ENCODE data around the gene FGGY.

The FGGY gene

GRCh38 chr1:59673573-59674450 is 376.9 kb downstream of the FGGY start:
- no peak for TF ChIP-seq CTCF (IDR thresholded peaks at IDR 0.05; ENCODE audit: insufficient read depth, low read length, missing control alignments)
- CTCF ChIA-PET: interaction anchor here (1.2 kb wide), 1 partner anchor 26 kb away, joined by 3 read pairs; no protein-coding TSS in a partner anchor
- H3K4me3 ChIP-seq (ENCODE audit: low read depth, low read length): no peak overlapping the region
- POLR2A ChIA-PET: no interaction called here
- DNase-seq (ENCODE audit: low read depth, low spot score): no peak

- H3K4me3 ChIP-seq (ENCODE audit: low read depth, low read length): no peak overlapping the region
- no peak for TF ChIP-seq CTCF (IDR thresholded peaks at IDR 0.05; ENCODE audit: insufficient read depth, low read length, missing control alignments)
- ChIA-PET CTCF (interaction anchor here (1.2 kb wide), 1 partner anchor 25 kb away, joined by 3 read pairs; no protein-coding TSS in a partner anchor), POLR2A (no interaction called here)
- DNase-seq (ENCODE audit: low read depth, low spot score): no peak
Measured at GRCh38 chr1:59674595-59674994, 377.7 kb downstream of the FGGY start.

- no peak for TF ChIP-seq CTCF (IDR thresholded peaks at IDR 0.05; ENCODE audit: insufficient read depth, low read length, missing control alignments)
- CTCF ChIA-PET: interaction anchor here (1.2 to 1.3 kb wide), 2 partner anchors 10 to 23 kb away, joined by 3 to 6 read pairs; no protein-coding TSS in a partner anchor
- no peak for DNase-seq (ENCODE audit: low read depth, low spot score)
- POLR2A ChIA-PET: no interaction called here
- no peak overlapping the region for H3K4me3 ChIP-seq (ENCODE audit: low read depth, low read length)
Measured at GRCh38 chr1:59675936-59676335, 379.0 kb downstream of the FGGY start.

GRCh38 chr1:59678040-59678439 is 381.1 kb downstream of the FGGY start:
- POLR2A ChIA-PET: no interaction called here
- H3K4me3 ChIP-seq (ENCODE audit: low read depth, low read length): no peak overlapping the region
- CTCF ChIA-PET: interaction anchor here (4.1 kb wide), 1 partner anchor 22 kb away, joined by 16 read pairs; no protein-coding TSS in a partner anchor
- DNase-seq (ENCODE audit: low read depth, low spot score): no peak
- TF ChIP-seq CTCF (IDR thresholded peaks at IDR 0.05; ENCODE audit: insufficient read depth, low read length, missing control alignments): no peak

- DNase-seq (ENCODE audit: low read depth, low spot score): peak; percentile 98
- no peak for TF ChIP-seq CTCF (IDR thresholded peaks at IDR 0.05; ENCODE audit: insufficient read depth, low read length, missing control alignments)
- ChIA-PET CTCF (interaction anchor here (4.1 kb wide), 1 partner anchor 21 kb away, joined by 16 read pairs; no protein-coding TSS in a partner anchor), POLR2A (interaction anchor here (0.6 to 1.0 kb wide), 2 partner anchors 13 to 895 kb away, joined by 3 to 7 read pairs; partner anchors contain the start of gene JUN)
- H3K4me3 ChIP-seq (ENCODE audit: low read depth, low read length): no peak overlapping the region
Measured at GRCh38 chr1:59678493-59679228, 381.8 kb downstream of the FGGY start.

GRCh38 chr1:59680044-59680443 is 383.1 kb downstream of the FGGY start:
- ChIA-PET POLR2A (no interaction called here), CTCF (interaction anchor here (4.1 kb wide), 1 partner anchor 20 kb away, joined by 16 read pairs; no protein-coding TSS in a partner anchor)
- TF ChIP-seq CTCF (IDR thresholded peaks at IDR 0.05; ENCODE audit: insufficient read depth, low read length, missing control alignments): no peak
- no peak for DNase-seq (ENCODE audit: low read depth, low spot score)
- no peak overlapping the region for H3K4me3 ChIP-seq (ENCODE audit: low read depth, low read length)

Data from AG04449 (cell line).